SK-N-MC (cell line): ENCODE data around the gene ANKRD42.

Experiments used
- EZH2 ChIP-seq: fragments of 200-600 bp; sonication (generic); IDR thresholded peaks from one replicate; pipeline ENCODE4 v1.6.1; 2017; ENCODE audit warnings: antibody characterized with exemption
- POLR2AphosphoS5 ChIP-seq: IDR thresholded peaks from 2 replicates; pipeline ENCODE4 v1.6.1; 2012; ENCODE audit warnings: mild to moderate bottlenecking, low read depth, low read length, borderline replicate concordance

DNA sequence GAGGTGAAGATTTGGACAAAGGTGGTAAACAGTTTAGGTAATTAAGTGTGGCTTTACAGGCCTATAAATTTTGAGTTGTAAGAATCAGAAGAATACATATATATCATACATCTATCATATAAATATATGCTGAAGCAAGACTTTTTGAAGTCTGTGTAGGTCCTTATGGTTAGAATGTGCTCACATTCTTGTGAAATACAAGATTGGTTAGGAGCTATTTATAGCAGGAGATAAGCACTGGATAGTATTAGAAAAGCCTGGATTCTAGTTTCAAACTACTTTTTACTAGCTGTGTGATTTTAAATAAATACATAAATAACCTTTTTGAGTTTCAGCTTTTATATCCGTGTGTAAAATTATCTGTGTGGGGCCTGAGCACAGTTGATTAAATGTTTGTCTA lies 42.3 kb downstream of the ANKRD42 start:
- TF ChIP-seq EZH2 (no peak), POLR2AphosphoS5 (no peak)
